Stomach smooth muscle (tissue), 2 donors: ENCODE measurements around the gene NFKB1.
A peak's percentile ranks its signal among the peaks of the same experiment; 100 is the strongest.

Experiments used
- H3K27ac ChIP-seq: one replicate; pipeline ENCODE4 v1.7.0; 2013; ENCODE audit warnings: mild to moderate bottlenecking, low read length, inconsistent platforms
- H3K27me3 ChIP-seq, 2 donors: one replicate each; pipeline ENCODE4 v1.7.0; 2013; ENCODE audit warnings: low read length in 2 of 2; ENCODE audit not compliant: insufficient read depth in 2 of 2, control insufficient read depth in 1 of 2
- H3K36me3 ChIP-seq, 2 donors: one replicate each; pipeline ENCODE4 v1.7.0; 2013; ENCODE audit warnings: low read length in 2 of 2; ENCODE audit not compliant: control insufficient read depth in 2 of 2, insufficient read depth in 2 of 2
- H3K4me1 ChIP-seq: one replicate; pipeline ENCODE4 v1.7.0; 2013; ENCODE audit warnings: low read length; ENCODE audit not compliant: control insufficient read depth, insufficient read depth
- H3K4me3 ChIP-seq, 2 donors: one replicate each; pipeline ENCODE4 v1.7.0; 2013; ENCODE audit warnings: low read length in 2 of 2
- H3K9ac ChIP-seq, 2 donors: one replicate each; pipeline ENCODE4 v1.7.0; 2013; ENCODE audit warnings: low read length in 2 of 2, mild to moderate bottlenecking in 1 of 2
- H3K9me3 ChIP-seq, 2 donors: one replicate each; pipeline ENCODE4 v1.7.0; 2013; ENCODE audit warnings: low read length in 2 of 2; ENCODE audit not compliant: control insufficient read depth in 2 of 2
- donor health status: healthy.
- donor health status: Pancreatic carcinoma.

The NFKB1 gene

GRCh38 chr4:102624505-102624904, 123.3 kb downstream of the NFKB1 start:
- Histone ChIP-seq H3K36me3 (no peaks in the 10 kb centered on the region), H3K9me3 (no peaks in the 10 kb centered on the region), H3K27me3 (no peaks in the 10 kb centered on the region), H3K4me1 (peaks cover 3% of the 10 kb centered on the region), H3K9ac (no peak overlapping the region), H3K4me3 (no peak overlapping the region), H3K27ac (no peak overlapping the region)

GRCh38 chr4:102625232-102625930, 124.2 kb downstream of the NFKB1 start:
- peaks cover 2% of the 10 kb centered on the region for H3K4me1 ChIP-seq
- H3K9me3 ChIP-seq: no peaks in the 10 kb centered on the region
- H3K27ac ChIP-seq: no peak overlapping the region
- H3K4me3 ChIP-seq: no peak overlapping the region
- no peak overlapping the region for H3K9ac ChIP-seq
- H3K27me3 ChIP-seq: no peaks in the 10 kb centered on the region
- H3K36me3 ChIP-seq: no peaks in the 10 kb centered on the region

- Histone ChIP-seq H3K27me3 (no peaks in the 10 kb centered on the region), H3K4me1 (no peaks in the 10 kb centered on the region), H3K4me3 (no peak overlapping the region), H3K9ac (no peak overlapping the region), H3K27ac (no peak overlapping the region), H3K9me3 (no peaks in the 10 kb centered on the region), H3K36me3 (peaks cover 7% of the 10 kb centered on the region in 2 donors)
Measured at GRCh38 chr4:102627831-102628523, 126.8 kb downstream of the NFKB1 start.

GRCh38 chr4:102629673-102630072, 128.5 kb downstream of the NFKB1 start:
- no peak overlapping the region for H3K27ac ChIP-seq
- H3K27me3 ChIP-seq: no peaks in the 10 kb centered on the region

GRCh38 chr4:102631616-102632015, 130.5 kb downstream of the NFKB1 start:
- H3K27me3 ChIP-seq: no peaks in the 10 kb centered on the region
- peaks cover 7 to 18% of the 10 kb centered on the region in 2 donors for H3K36me3 ChIP-seq
- H3K9ac ChIP-seq: no peak overlapping the region
- no peaks in the 10 kb centered on the region for H3K9me3 ChIP-seq
- H3K4me3 ChIP-seq: no peak overlapping the region
- no peak overlapping the region for H3K27ac ChIP-seq
- no peaks in the 10 kb centered on the region for H3K4me1 ChIP-seq

More at GRCh38 chr4:102629673-102630072, 128.5 kb downstream of the NFKB1 start:
- H3K9me3 ChIP-seq: no peaks in the 10 kb centered on the region
- no peak overlapping the region for H3K4me3 ChIP-seq
- no peaks in the 10 kb centered on the region for H3K4me1 ChIP-seq
- H3K36me3 ChIP-seq: peaks cover 7 to 14% of the 10 kb centered on the region in 2 donors
- no peak overlapping the region for H3K9ac ChIP-seq

- Histone ChIP-seq H3K4me3 (no peak overlapping the region), H3K27me3 (no peaks in the 10 kb centered on the region), H3K27ac (no peak overlapping the region), H3K36me3 (peaks cover 7 to 21% of the 10 kb centered on the region in 2 donors), H3K4me1 (no peaks in the 10 kb centered on the region), H3K9ac (no peak overlapping the region), H3K9me3 (no peaks in the 10 kb centered on the region)
Measured at GRCh38 chr4:102632241-102633065, 131.3 kb downstream of the NFKB1 start.

GRCh38 chr4:102633100-102633499, 131.9 kb downstream of the NFKB1 start:
- Histone ChIP-seq H3K9me3 (no peaks in the 10 kb centered on the region), H3K36me3 (peaks cover 7 to 26% of the 10 kb centered on the region in 2 donors), H3K27me3 (no peaks in the 10 kb centered on the region), H3K9ac (peak overlapping the region in 1 of 2 donors; percentile 13), H3K4me1 (no peaks in the 10 kb centered on the region), H3K4me3 (no peak overlapping the region), H3K27ac (no peak overlapping the region)

GRCh38 chr4:102637391-102637790, 136.2 kb downstream of the NFKB1 start:
- Histone ChIP-seq H3K4me3 (no peak overlapping the region), H3K4me1 (no peaks in the 10 kb centered on the region), H3K9ac (no peak overlapping the region), H3K36me3 (peaks cover 10 to 23% of the 10 kb centered on the region in 2 donors), H3K27ac (no peak overlapping the region), H3K9me3 (no peaks in the 10 kb centered on the region), H3K27me3 (no peaks in the 10 kb centered on the region)

GRCh38 chr4:102638621-102639020, 137.5 kb downstream of the NFKB1 start:
- Histone ChIP-seq H3K27me3 (no peaks in the 10 kb centered on the region), H3K27ac (no peak overlapping the region), H3K9ac (no peak overlapping the region), H3K9me3 (no peaks in the 10 kb centered on the region), H3K4me1 (no peaks in the 10 kb centered on the region), H3K36me3 (peaks cover 7 to 20% of the 10 kb centered on the region in 2 donors), H3K4me3 (no peak overlapping the region)

- no peak overlapping the region for H3K27ac ChIP-seq
- no peaks in the 10 kb centered on the region for H3K27me3 ChIP-seq
- no peak overlapping the region for H3K9ac ChIP-seq
- H3K4me3 ChIP-seq: no peak overlapping the region
- no peaks in the 10 kb centered on the region for H3K9me3 ChIP-seq
- peaks cover 7 to 17% of the 10 kb centered on the region in 2 donors for H3K36me3 ChIP-seq
- no peaks in the 10 kb centered on the region for H3K4me1 ChIP-seq
Measured at GRCh38 chr4:102639598-102639997, 138.4 kb downstream of the NFKB1 start.
